Astrocyte (in vitro differentiated cells and primary cell): ENCODE results near the gene LRRC47.

ENCODE experiments used
- CTCF ChIP-seq: IDR thresholded peaks from 2 replicates; pipeline ENCODE4 v1.5.1; 2011; ENCODE audit warnings: low read depth, mild to moderate bottlenecking, inconsistent platforms, low read length, moderate library complexity; ENCODE audit not compliant: insufficient read depth
- EZH2 ChIP-seq: IDR thresholded peaks from 2 replicates; pipeline ENCODE4 v1.6.1; 2012; ENCODE audit warnings: mild to moderate bottlenecking, low read length, inconsistent platforms; ENCODE audit not compliant: insufficient read depth

GRCh38 chr1:3763351-3764125, 32.8 kb downstream of the LRRC47 start:
- TF ChIP-seq CTCF (no peak), EZH2 (no peak)
